NCI-H128 (cell line): ENCODE results near the gene CDKAL1.

ENCODE experiments used
- DNase-seq: peaks from one replicate; lab custom pipeline; 2025; ENCODE audit not compliant: unreplicated experiment; lab: John Stamatoyannopoulos, UW

Gene CDKAL1

DNA sequence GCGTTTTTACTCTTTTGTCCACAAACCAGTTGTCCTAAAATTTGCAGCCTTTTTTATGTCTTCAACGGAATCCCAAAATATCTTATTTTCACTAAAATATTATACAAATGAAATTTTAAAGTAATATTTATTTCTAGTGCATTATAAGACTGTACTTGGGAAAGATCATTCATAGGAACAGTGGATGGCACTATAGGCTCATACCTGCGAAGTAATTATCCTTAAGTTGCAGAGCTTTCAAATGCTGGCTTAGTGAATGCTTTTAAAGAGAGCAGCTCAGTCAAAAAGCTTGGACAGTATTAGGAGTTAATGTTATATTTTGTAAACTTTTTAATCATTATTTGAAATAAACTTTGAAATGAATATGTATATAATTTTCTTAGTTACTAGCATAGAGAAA is 254.9 kb downstream of the CDKAL1 start:
- no peak for DNase-seq

GRCh38 chr6:20790032-20790791 is 256.0 kb downstream of the CDKAL1 start:
- no peak for DNase-seq

DNA sequence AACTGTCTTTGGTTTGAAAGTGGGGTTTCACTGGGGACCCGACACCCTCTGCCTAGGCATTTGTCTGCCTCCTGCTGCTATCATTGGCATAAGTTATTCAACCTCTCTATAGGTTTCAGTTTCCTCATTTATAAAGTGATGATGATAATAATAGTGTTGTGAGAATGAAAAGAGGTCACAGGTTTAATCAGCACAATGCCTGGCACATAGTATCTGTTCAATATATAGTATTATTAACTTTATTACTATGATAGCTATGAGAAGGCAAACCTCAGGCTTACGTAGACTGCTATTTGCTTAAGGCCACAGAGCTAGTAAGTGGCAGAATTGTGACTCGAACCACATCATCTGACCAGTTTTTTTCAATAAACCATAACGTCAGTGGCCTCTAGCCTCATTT is 256.8 kb downstream of the CDKAL1 start:
- no peak for DNase-seq

GRCh38 chr6:20791944-20792343 is 257.7 kb downstream of the CDKAL1 start:
- no peak for DNase-seq

DNA sequence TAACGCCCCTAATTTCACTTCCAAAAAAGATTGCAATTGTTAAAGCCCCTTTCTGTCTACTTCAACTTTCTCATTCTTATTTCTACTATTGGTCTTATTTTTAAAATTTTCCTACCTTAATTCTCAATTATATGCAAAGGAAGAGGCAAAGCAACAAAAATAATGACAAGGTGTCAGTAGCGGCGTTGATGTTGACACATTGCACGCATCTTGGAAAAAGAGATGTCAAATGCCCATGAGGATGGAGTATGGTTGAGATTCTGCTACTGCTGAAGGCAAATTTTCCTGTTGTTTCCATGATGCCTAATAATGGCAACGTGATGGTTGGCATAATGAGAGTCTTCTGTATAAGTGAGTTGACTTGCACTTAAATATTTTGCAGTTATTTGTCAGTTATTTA is 258.9 kb downstream of the CDKAL1 start:
- no peak for DNase-seq

DNA sequence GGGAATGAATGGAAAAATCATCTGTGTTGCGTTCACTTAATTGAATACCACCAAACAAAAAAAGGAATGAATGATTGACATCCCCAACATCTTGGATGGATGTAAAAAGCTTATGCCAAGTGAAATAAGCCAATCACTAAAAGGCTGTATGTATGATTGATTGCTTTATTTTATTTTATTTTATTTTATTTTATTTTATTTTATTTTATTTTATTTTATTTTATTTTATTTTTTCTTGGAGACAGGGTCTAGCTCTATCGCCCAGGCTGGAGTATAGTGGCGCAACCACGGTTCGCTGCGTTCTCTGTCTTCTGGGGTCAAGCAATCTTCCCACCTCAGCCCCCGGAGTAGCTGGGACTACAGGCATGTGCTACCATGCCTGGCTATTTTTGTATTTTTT is 263.3 kb downstream of the CDKAL1 start:
- DNase-seq, result no peak

- no peak for DNase-seq
Observed at GRCh38 chr6:20800229-20800628, 266.0 kb downstream of the CDKAL1 start.

DNA sequence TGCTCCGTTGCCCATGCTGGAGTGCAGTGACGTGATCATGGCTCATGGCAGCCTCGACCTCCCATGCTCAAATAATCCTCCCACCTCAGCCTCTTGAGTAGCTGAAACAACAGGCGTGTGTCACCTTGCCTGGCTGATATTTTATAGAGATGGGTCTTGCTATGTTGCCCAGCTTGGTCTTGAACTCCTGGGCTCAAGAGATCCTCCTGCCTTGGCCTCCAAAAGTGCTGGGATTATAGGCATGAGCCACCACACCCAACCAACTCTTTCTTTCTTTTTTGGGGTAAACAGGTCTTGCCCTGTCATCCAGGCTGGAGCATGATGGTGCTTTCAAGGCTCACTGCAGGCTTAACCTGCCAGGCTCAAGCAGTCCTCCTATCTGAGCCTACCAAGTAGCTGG is 266.4 kb downstream of the CDKAL1 start:
- DNase-seq, result no peak

DNA sequence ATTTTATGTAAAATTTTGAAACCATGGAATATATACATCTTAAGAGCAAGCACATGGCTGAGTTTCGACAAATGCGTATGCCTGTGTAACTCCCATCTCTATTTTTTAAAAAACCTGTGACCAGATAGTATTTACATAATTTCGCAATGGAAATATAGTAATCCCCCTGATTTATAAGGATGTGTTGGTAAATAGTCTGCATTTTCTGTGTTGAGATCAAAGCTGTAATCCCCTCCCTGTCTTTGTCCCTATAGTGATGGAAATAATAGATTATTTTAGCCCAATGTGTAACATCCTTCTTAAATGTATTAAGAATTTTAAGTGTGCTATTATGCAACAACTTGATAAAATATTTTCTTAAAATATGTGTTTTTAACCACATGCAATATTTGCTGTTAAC is 267.3 kb downstream of the CDKAL1 start:
- DNase-seq, result no peak

DNA sequence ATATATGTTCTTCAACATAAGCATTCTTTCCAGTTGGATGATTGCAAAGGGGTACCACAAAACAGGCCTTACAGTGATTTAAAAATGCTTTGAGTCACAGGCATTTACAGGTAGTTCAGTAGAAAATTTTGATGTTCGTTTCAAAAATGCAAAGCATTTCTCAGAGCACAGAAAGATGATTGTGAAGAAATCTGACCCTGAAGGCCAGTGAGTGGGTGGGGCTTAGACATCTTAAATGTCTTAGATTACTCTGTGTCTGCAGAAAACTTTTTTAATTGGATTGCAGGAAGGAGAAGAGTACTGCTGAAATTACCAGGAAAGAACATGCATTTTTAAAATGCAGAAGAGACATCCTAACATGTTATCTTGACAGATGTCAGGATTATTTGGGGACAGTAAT is 268.3 kb downstream of the CDKAL1 start:
- DNase-seq, result no peak

DNA sequence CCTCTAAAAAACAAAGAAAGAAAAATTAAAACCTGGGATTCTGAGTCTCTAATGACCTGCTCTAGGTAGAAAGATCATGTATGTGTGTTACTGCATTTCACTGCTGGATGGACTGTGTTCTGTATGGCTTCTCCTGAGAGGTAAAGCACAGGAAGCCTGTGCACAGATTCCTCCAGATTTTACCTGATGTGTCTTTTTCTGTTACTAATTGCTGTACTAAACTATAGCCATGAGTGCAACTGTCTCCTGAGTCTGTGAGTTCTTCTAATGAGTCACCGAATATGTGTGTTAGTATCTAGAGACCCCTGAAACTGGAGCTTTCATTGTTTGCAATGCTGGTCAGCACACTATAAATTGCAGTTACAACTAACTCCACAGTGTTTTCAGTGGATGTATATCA is 270.8 kb downstream of the CDKAL1 start:
- DNase-seq, result no peak

- DNase-seq, result no peak
Observed at GRCh38 chr6:20806669-20807068, 272.4 kb downstream of the CDKAL1 start.

- no peak for DNase-seq
Observed at GRCh38 chr6:20808439-20808838, 274.2 kb downstream of the CDKAL1 start.

GRCh38 chr6:20808924-20809323 is 274.7 kb downstream of the CDKAL1 start:
- no peak for DNase-seq

- no peak for DNase-seq
Observed at GRCh38 chr6:20810727-20811108, 276.5 kb downstream of the CDKAL1 start.

DNA sequence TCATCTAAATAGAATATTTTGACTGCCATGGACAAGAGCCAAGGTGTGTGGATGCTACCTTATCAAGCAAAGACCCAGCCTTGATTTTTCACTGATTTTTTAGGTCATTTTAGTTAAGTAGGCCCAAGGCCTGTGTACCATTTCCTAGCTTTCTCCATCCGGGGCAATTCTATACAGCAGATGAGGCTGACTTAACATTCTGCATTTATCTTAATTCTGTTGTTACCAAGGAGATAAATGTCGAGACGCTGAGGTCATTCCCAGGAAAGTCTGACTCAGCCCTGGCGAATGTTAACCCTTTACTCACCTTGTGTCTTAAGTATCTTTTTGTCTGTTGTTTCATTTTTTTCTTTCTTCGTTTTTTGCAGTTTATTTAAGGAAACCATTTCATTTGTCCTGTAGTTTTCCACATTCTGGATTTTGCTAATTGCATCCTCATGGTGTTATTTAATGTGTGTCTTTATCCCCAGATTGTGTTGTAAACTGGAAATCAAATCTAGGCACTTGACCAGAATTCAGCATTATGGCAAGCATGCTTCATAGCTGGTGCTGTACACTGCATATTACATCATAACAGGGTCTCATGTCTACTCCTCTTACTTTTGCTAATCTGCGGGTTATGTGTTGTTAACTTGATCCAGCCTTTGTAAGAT is 277.0 kb downstream of the CDKAL1 start:
- no peak for DNase-seq

- no peak for DNase-seq
Observed at GRCh38 chr6:20812776-20813175, 278.5 kb downstream of the CDKAL1 start.

DNA sequence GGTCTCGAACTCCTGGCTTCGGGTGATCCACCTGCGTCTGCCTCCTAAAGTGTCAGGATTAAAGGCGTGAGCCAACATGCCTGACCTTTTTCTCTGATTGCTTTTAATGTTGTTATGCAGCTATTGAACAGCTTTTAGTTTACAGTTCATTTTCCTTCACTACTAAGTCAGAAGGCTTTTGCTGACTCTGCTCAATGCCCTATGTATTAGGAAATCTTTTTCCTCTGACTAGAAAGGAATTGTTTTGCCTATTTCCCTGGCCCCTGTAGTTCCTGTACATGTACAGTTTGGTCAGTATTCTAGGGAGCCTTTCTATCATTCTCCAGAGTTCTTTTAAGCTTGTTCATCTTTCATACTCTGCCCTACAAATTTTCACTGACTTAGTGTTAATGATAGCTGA is 280.2 kb downstream of the CDKAL1 start:
- DNase-seq, result no peak

DNA sequence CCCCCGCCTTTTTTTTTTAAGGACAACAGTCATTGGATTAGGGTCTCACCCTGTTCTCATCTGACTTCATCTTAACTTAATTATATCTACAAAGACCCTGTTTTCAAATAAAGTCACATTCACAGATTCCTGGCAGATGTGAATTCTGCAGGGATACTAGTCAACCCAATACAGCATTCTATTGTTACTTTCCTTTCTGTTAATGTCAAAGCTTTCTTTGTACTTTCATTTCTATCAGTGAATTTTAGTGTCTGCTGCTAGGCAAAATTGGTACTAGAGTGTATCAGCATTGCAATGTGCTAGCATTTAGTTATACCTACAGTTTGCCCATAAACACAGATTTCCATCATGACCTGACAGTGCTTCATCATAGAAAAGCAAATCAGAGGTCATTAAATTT is 281.9 kb downstream of the CDKAL1 start:
- DNase-seq, result no peak

DNA sequence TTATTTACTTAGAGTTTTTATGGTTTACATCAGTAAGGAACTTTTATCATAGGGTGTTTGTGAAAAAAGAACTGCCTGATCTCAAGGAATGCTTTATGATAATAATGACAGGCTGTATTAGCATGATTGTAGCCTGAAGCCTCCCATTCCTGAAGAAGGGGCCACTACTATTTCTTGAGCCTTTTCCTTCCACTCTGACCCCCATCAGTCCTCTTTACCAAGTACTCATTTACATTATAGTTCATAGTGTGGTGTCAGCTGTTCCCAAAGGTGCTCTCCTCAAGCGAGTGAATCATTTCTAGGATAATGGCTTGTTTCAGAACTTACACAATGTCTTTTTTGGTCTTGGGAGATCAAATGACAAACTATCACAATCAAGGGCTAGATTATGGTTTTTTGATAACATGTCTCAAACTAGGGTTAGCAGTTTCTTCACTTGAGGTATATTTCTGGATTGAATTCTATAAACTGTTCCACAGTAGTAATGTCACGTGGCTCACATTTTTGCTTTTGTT is 283.6 kb downstream of the CDKAL1 start:
- no peak for DNase-seq

DNA sequence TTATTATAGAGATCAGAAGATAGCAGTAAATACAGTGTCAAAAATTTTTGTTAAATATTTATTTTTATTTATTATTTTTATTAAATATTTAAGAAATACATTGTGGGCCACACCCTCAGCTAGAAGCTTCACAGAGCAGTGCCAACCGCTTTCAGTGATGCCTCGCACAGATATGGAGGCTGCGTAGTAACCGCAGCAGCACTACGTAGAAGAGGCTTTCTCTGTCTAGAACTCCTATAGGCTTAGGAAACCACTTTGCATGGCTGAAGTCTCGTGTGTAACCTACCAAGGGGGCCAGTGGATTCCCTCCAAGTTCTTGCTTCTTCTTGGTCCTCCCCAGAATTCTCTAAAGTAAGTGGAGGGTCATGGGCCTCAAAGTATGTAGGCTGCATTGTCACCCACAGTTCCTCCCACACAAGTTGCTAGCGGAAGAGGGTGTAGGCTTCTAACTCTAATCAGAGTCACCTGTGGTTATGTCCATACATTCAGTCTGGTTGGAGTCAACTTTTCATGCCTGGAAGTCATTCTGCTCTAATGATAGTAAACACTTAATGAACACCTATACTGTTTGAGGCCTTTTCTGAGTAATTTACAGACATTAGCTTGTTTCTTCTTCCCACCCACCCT is 285.6 kb downstream of the CDKAL1 start:
- DNase-seq, result no peak

DNA sequence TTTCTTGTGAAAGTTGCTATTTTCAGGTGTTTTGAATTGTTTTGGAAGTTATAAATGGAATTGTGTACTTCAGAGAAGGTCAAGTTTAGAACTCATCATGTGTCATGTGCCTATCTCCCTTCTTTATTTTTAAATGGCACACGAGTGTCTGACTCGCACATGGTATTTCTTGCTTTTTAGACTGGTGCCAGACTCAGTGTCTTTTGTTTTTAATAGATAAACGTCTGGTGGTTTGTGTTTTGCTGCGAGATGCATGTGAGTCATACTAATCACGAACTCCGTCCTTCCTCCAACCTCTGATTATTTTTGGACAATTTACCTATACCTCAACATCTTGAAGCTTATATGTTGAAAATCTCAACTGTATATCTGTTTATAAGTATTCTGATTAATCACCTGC is 292.1 kb downstream of the CDKAL1 start:
- no peak for DNase-seq
